NB4 (cell line): ENCODE results near the gene ALG10.
A peak's percentile ranks its signal among the peaks of the same experiment; 100 is the strongest.
"Not testable (repeated sequence)": the region's sequence is repeated elsewhere in the genome, so short reads cannot be mapped to it uniquely, and the experiment has no call there.

ENCODE experiments used
- DNase-seq: peaks from one replicate; pipeline ENCODE4 v3.0.0; 2010; ENCODE audit warnings: low read depth
- H3K4me3 ChIP-seq: one replicate; pipeline ENCODE4 v1.5.1; 2011; ENCODE audit warnings: mild to moderate bottlenecking, low read depth, low read length, moderate library complexity
- CTCF ChIP-seq: IDR thresholded peaks from one replicate; pipeline ENCODE4 v1.5.1; 2012; ENCODE audit warnings: low read depth, low read length
- MYC ChIP-seq: IDR thresholded peaks from 2 replicates; pipeline ENCODE4 v1.6.1; 2011; ENCODE audit warnings: low read depth, low read length
- POLR2A ChIP-seq: IDR thresholded peaks from 2 replicates; pipeline ENCODE4 v1.6.1; 2011; ENCODE audit warnings: mild to moderate bottlenecking; ENCODE audit not compliant: insufficient read length; ENCODE audit errors: extremely low read depth
- TF ChIP-seq, protein P1 (sequence below): IDR thresholded peaks from 2 replicates; pipeline ENCODE4 v1.6.1; 2011; ENCODE audit warnings: low read depth, low read length

ALG10 gene

DNA sequence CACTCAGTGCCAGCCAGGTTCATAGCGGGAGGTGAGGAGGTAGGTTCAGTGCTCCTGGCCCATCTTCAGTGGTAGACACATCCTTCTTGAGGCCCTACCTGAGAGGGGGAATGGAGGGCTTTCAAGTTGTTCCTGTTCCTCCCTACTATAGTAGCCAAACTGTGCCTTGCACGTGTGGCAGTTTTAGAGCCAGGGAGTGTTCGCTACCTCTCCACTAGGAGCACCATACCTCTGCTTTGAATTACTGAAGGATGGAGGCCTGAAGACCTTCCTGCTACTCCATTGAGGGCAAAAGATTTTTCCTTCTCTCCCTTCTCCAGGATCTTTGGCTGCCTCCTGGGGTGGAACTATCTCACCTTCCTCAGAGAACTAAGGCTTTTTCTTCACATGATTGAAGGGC is 5.9 kb upstream of the ALG10 start:
- TF ChIP-seq, protein P1, sequence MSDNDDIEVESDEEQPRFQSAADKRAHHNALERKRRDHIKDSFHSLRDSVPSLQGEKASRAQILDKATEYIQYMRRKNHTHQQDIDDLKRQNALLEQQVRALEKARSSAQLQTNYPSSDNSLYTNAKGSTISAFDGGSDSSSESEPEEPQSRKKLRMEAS: no peak
- no peak for TF ChIP-seq CTCF
- no peak for TF ChIP-seq MYC
- no peak for TF ChIP-seq POLR2A
- no peak overlapping the region for H3K4me3 ChIP-seq
- peak; percentile 2 for DNase-seq

- DNase-seq: peak; percentile 20
- H3K4me3 ChIP-seq: no peak overlapping the region
- TF ChIP-seq, protein P1: no peak
- no peak for TF ChIP-seq CTCF
- no peak for TF ChIP-seq MYC
- TF ChIP-seq POLR2A: no peak
Measured at GRCh38 chr12:34021071-34021470, 1.2 kb upstream of the ALG10 start.

DNA sequence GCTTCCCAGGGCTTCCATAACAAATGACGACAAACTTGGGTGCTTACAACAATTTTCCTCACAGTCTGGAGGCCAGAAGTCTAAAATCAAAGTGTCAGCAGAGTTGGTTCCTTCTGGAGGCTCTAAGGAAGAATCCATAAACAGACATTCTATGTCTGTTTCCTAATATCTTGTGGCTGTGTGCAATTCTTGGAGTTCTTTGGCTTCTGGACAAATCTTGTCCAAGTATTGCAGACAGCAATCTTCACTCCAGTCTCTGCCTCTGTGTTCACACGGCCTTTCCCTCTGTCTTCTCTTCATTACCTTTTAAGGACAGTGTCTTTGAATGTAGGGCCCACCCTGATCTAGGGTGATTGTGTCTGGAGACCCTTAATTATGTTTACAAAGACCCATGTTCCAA is 5.4 kb downstream of the ALG10 start:
- DNase-seq, H3K4me3 ChIP-seq: not testable (repeated sequence)

DNA sequence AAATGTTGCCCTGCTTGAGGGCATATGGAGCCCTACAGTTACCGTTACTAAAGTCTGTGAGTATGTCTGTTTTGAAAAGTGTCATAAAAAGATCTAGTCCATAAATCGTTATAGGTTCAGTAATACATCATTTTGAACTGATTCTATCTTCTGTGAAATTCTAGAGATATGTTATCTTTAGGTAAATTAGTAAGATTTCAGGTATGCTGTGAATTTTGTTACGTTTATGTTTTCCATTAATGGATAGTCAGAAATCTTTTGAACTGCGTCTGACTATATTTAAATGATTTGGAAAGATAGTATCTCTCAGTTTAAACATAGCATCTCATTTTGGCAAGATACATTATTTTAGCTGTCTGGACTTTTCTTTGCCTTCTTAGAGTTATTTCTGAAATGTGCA is 8.3 kb downstream of the ALG10 start:
- no peak overlapping the region for H3K4me3 ChIP-seq
- no peak for TF ChIP-seq POLR2A
- TF ChIP-seq MYC: no peak
- TF ChIP-seq CTCF: no peak
- TF ChIP-seq, protein P1: no peak
- no peak for DNase-seq

DNA sequence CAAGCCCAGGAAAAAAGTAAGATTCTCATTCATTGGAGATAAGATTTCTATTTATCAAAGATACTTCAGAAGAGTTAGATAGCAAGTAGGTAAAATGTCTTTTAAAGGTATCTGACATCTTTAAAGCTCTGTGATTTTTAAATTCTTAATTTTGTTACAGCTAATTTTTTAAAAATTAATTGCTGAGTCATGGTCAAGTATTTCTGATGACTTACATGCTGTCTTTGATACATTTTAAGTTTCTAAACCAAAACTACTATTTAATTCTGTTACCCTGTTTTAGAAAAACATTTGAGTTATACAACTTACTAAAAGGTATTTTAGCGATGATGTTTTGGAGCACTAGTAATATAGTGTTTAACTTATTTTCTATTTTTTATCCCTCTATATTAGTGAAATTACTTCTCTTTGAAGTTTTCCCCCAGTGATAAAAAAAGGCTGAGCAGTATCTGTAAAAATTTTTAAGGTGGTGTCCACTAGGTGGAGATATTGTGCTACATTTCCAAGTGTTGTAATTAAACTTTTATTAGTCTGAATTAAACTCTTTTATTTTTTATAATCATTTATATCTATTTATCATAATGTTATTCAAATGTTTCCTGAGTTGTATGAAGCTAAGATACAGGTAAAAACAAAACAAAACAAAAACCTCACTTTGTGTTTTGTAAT is 11.5 kb downstream of the ALG10 start:
- H3K4me3 ChIP-seq: no peak overlapping the region
- TF ChIP-seq, protein P1: no peak
- TF ChIP-seq POLR2A: no peak
- TF ChIP-seq MYC: no peak
- peak; percentile 31 for TF ChIP-seq CTCF
- peak; percentile 30 for DNase-seq

- H3K4me3 ChIP-seq: not testable (repeated sequence)
- TF ChIP-seq CTCF: peak; percentile 20
- DNase-seq: peak; percentile 43
Measured at GRCh38 chr12:34038357-34038756, 16.1 kb downstream of the ALG10 start.
